PC-3 (cell line): ENCODE data around the gene FBF1. TPM values are rescaled to one million over a fixed set of nuclear protein-coding genes. Genes with fewer than 3 reads are reported as not detected.
"Not testable (repeated sequence)": the region's sequence is repeated elsewhere in the genome, so short reads cannot be mapped to it uniquely, and the experiment has no call there.

Experiments used
- ATAC-seq: fragments of 200-7000 bp; cut with Tn5 transposase; 2 replicates; pipeline ENCODE4 v1.9.1; 2020; ENCODE audit warnings: mild to moderate bottlenecking, moderate library complexity
- BruUV-seq: library from RNA; stranded (reverse); fragments of 400-500 nt; replicated peaks from 2 replicates; lab custom pipeline; 2021; lab: Mats Ljungman, UMichigan
- CTCF ChIA-PET: fragments of 300-600 bp; sonication (Branson Sonifier 250); formaldehyde crosslinking; loops from one replicate; lab custom pipeline; 2022; ENCODE audit warnings: antibody characterized with exemption; lab: Charles Lee
- POLR2A ChIA-PET: fragments of 300-600 bp; sonication (Branson Sonifier 250); formaldehyde crosslinking; loops from one replicate; lab custom pipeline; 2022; ENCODE audit warnings: antibody characterized with exemption; ENCODE audit not compliant: unreplicated experiment; lab: Charles Lee
- DNase-seq: peaks from one replicate; pipeline ENCODE4 v3.0.0-alpha.2; 2015
- H2AFZ ChIP-seq: fragments of 300-600 bp; sonication (generic); 2 replicates; pipeline ENCODE4 v1.6.0; 2016; ENCODE audit warnings: antibody characterized with exemption, low read length
- H3F3A ChIP-seq: fragments of 300-600 bp; sonication (generic); one replicate; pipeline ENCODE4 v1.6.0; 2017; ENCODE audit warnings: antibody characterized with exemption, low read length, control low read depth, mild to moderate bottlenecking; ENCODE audit not compliant: unreplicated experiment
- H3K27ac ChIP-seq: fragments of 300-600 bp; sonication (generic); 2 replicates; pipeline ENCODE4 v1.5.1; 2016; ENCODE audit warnings: mild to moderate bottlenecking, low read length
- H3K27me3 ChIP-seq: fragments of 300-600 bp; sonication (generic); 2 replicates; pipeline ENCODE4 v1.6.1; 2016; ENCODE audit warnings: low read length, mixed read lengths
- H3K36me3 ChIP-seq: fragments of 300-600 bp; sonication (generic); 2 replicates; pipeline ENCODE4 v1.6.1; 2016; ENCODE audit warnings: low read depth, mixed run types, low read length, mixed read lengths
- H3K4me1 ChIP-seq: fragments of 300-600 bp; sonication (generic); 2 replicates; pipeline ENCODE4 v1.5.1; 2016; ENCODE audit warnings: low read length; ENCODE audit not compliant: insufficient read depth
- H3K4me2 ChIP-seq: fragments of 300-600 bp; sonication (generic); 2 replicates; pipeline ENCODE4 v1.6.0; 2016; ENCODE audit warnings: low read length
- H3K4me3 ChIP-seq: fragments of 300-600 bp; sonication (generic); 2 replicates; pipeline ENCODE4 v1.5.1; 2016; ENCODE audit warnings: mild to moderate bottlenecking, low read length, mixed read lengths
- H3K79me2 ChIP-seq: fragments of 300-600 bp; sonication (generic); 2 replicates; pipeline ENCODE4 v1.6.1; 2017; ENCODE audit warnings: low read length, mixed read lengths
- H3K9ac ChIP-seq: fragments of 300-600 bp; sonication (generic); 2 replicates; pipeline ENCODE4 v1.6.0; 2016; ENCODE audit warnings: mild to moderate bottlenecking, low read length
- H3K9me2 ChIP-seq: fragments of 300-600 bp; sonication (generic); replicated peaks from 2 replicates; pipeline ENCODE4 v1.6.1; 2016; ENCODE audit warnings: mixed run types, low read length, mixed read lengths
- H3K9me3 ChIP-seq: fragments of 300-600 bp; sonication (generic); 2 replicates; pipeline ENCODE4 v1.6.1; 2016; ENCODE audit warnings: low read length, mixed read lengths
- H4K20me1 ChIP-seq: fragments of 300-600 bp; sonication (generic); 2 replicates; pipeline ENCODE4 v1.6.1; 2016; ENCODE audit warnings: low read length, mixed read lengths
- EZH2 ChIP-seq: fragments of 300-600 bp; sonication (generic); IDR thresholded peaks from one replicate; pipeline ENCODE4 v1.6.1; 2017; ENCODE audit warnings: antibody characterized with exemption, mild to moderate bottlenecking, low read length; ENCODE audit not compliant: unreplicated experiment
- EZH2phosphoT487 ChIP-seq: fragments of 300-600 bp; sonication (generic); IDR thresholded peaks from 2 replicates; pipeline ENCODE4 v1.6.1; 2018; ENCODE audit warnings: mild to moderate bottlenecking, antibody characterized with exemption, low read length, borderline replicate concordance
- intact Hi-C: fragments of 100-400 bp; cut with micrococcal nuclease; formaldehyde crosslinking; loops from 2 replicates; pipeline ENCODE4 v1.9.0; 2023
- total RNA-seq: library from RNA; depleted of rRNA; stranded (reverse); fragments of >200 nt; gene quantifications from 2 replicates; pipeline ENCODE4 v1.2.3, GENCODE V29; 2014
- TF ChIP-seq, protein P1 (sequence below): fragments of 300-600 bp; sonication (generic); conservative IDR thresholded peaks from 2 replicates; pipeline ENCODE4 v1.5.1; 2017; ENCODE audit warnings: antibody characterized with exemption, low read depth, mild to moderate bottlenecking, low read length

FBF1 gene
- total RNA-seq, 1 experiment from 2014 or later, result 39.2 TPM

DNA sequence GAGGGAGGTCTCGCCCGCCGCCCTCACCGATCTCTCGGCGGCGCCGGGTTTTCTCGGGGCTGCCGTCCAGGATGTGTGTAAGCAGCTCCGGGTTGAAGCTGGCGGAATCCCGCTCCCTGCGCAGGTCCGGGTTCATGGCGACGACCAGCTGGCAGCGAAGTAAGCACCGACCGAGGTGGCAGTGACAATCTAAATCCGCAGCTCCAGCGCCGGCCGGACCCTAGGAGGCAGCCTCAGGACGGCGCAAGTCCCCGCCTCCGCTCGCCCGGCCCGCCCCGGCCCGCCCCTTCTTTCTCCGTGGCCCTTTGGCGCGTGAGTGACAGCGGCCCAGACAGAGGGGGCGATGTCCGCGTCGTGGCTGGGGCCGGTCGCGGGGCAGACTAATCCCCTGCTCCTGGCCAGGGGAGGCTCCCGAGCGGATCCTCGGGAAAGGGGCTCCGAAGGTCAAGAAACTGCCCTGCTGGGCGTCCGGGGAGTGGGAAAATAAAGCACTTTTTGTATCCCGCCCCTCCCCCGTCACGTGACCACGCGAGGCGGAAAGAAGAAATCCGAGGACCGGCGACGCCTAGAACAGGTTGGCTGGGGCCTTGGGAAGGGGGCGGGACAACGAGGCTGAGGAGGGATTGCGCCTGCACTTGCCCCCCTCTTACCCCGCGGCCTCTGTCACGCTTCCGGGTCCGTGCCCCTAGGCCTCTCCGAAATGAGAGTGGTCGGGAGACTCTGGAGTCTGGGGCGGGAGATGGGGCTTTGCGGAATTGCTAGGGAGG is 38.3 kb upstream of the FBF1 start, which contains the start of the genes ACOX1 and TEN1:
TSS of gene ACOX1 (minus strand) at position 229 of the 767 bp plus-strand sequence. CDS start at position 136, 93 bp downstream.
TSS of gene TEN1 (plus strand) at position 303 of the 767 bp plus-strand sequence. CDS start 6,953 bp downstream, outside the sequence.
- peak within 1 kb of the TSS; percentile 82 for H3K27ac ChIP-seq
- no peaks in the 10 kb centered on the region for H3K9me3 ChIP-seq
- no peaks in the 10 kb centered on the region for H3K27me3 ChIP-seq
- ATAC-seq, result peak; percentile 93
- peak within 1 kb of the TSS; percentile 94 for H3K4me3 ChIP-seq
- DNase-seq, result peak; percentile 98
- peak within 1 kb of the TSS; percentile 63 for H2AFZ ChIP-seq
- H3K9ac ChIP-seq, result peak within 1 kb of the TSS; percentile 87
- H3K9me2 ChIP-seq, result no peaks in the 10 kb centered on the region
- peaks cover 7% of the 10 kb centered on the region; the same call in 1 of the 2 replicates for H3K36me3 ChIP-seq
- ChIA-PET POLR2A (interaction anchor here (0.6 to 0.8 kb wide), 7 partner anchors 10 to 322 kb away, joined by 3 to 7 read pairs (median 4); partner anchors contain the start of gene WBP2), CTCF (interaction anchor here (0.9 to 1.0 kb wide), 2 partner anchors 18 to 38 kb away, joined by 3 read pairs; partner anchors contain the start of gene FBF1)
- peaks cover 40% of the 10 kb centered on the region for H3K4me1 ChIP-seq
- H4K20me1 ChIP-seq, result no peaks in the 10 kb centered on the region
- no TSS peak for BruUV-seq
- intact Hi-C loops, result loop anchor here (1.0 to 2.0 kb wide), 3 partner anchors 20 to 74 kb away; partner anchors contain the start of gene FBF1
- TF ChIP-seq EZH2 (no peak), EZH2phosphoT487 (no peak)
- TF ChIP-seq, protein P1, sequence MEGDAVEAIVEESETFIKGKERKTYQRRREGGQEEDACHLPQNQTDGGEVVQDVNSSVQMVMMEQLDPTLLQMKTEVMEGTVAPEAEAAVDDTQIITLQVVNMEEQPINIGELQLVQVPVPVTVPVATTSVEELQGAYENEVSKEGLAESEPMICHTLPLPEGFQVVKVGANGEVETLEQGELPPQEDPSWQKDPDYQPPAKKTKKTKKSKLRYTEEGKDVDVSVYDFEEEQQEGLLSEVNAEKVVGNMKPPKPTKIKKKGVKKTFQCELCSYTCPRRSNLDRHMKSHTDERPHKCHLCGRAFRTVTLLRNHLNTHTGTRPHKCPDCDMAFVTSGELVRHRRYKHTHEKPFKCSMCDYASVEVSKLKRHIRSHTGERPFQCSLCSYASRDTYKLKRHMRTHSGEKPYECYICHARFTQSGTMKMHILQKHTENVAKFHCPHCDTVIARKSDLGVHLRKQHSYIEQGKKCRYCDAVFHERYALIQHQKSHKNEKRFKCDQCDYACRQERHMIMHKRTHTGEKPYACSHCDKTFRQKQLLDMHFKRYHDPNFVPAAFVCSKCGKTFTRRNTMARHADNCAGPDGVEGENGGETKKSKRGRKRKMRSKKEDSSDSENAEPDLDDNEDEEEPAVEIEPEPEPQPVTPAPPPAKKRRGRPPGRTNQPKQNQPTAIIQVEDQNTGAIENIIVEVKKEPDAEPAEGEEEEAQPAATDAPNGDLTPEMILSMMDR, result peak; percentile 45; the same call in 1 of the 2 replicates
- peak within 1 kb of the TSS; percentile 94 for H3K4me2 ChIP-seq
- peaks cover 65% of the 10 kb centered on the region for H3K79me2 ChIP-seq
- peaks cover 5% of the 10 kb centered on the region for H3F3A ChIP-seq

DNA sequence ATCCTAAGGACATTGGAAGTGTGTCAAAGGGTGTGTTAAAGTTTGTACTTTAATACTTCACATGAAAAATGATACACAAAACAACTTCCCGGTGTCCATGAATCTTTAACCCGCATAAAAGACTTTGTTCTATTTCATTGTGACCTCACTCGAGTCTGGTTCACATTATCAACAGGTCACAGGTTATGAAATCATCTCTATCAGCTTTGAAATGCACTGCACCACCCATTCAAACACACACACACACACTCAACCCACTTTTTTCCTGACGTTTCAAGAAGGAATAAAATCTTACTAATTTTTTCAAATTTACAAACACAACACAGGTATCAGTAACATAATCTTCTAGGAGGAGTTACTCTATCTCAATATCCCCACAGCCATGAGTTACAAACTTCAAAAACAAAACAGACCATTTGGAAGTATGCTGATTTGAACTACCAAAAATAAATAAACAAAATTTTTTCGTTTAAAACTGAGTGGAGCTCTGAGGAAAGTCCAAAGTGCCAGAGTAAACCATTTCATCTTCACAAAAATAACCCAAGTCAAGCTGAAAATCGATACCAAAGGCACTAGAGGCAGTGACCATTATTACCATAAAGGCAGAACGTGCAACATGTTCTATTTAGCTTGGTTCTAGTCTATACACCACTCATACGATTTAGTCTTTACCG is 35.5 kb upstream of the FBF1 start:
- H3K36me3 ChIP-seq, result peaks cover 13% of the 10 kb centered on the region; the same call in 1 of the 2 replicates
- no peak for DNase-seq
- peak overlapping the region; percentile 94 for H3K4me2 ChIP-seq
- peaks cover 33% of the 10 kb centered on the region for H3K4me1 ChIP-seq
- intact Hi-C loops, result no loop called here
- no peaks in the 10 kb centered on the region for H3F3A ChIP-seq
- H3K79me2 ChIP-seq, result peaks cover 83% of the 10 kb centered on the region
- no peak overlapping the region for H2AFZ ChIP-seq
- ChIA-PET POLR2A (no interaction called here), CTCF (no interaction called here)
- no peak overlapping the region for H3K27ac ChIP-seq
- peak overlapping the region; percentile 45 for H3K4me3 ChIP-seq
- TSS peak; percentile 1 for BruUV-seq
- ATAC-seq, result no peak
- no peaks in the 10 kb centered on the region for H3K9me3 ChIP-seq
- no peak for TF ChIP-seq EZH2phosphoT487
- no peaks in the 10 kb centered on the region for H3K9me2 ChIP-seq
- H3K9ac ChIP-seq, result peak overlapping the region; percentile 2; the same call in 1 of the 2 replicates
- no peaks in the 10 kb centered on the region for H4K20me1 ChIP-seq
- no peaks in the 10 kb centered on the region for H3K27me3 ChIP-seq

DNA sequence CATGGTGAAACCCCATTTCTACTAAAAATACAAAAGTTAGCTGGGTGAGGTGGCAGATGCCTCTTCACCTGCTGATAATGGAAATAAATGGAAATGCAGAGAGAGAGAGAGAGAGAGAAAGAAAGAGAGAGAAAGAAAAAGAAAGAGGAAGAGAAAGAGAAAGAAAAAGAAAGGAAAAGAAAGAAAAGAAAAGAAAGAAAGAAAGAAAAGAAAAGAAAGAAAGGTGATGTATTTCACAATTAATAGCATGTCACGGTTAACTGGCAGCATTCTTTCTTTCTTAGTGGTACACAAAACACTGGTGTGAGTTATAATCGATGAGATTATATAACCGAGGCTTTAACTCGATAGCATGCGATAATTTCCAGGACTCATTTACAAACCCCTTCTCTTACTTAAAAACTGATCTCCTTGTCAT is 34.9 kb upstream of the FBF1 start:
- no peaks in the 10 kb centered on the region for H3K9me2 ChIP-seq
- no TSS peak for BruUV-seq
- peaks cover under 1% of the 10 kb centered on the region for H3F3A ChIP-seq
- H3K4me2 ChIP-seq, result peak overlapping the region; percentile 94
- no peaks in the 10 kb centered on the region for H3K27me3 ChIP-seq
- intact Hi-C loops, result no loop called here
- POLR2A ChIA-PET, result no interaction called here
- 0 out of 2 replicates have a peak, but pooled peaks cover under 1% of the 10 kb centered on the region for H4K20me1 ChIP-seq
- peak overlapping the region; percentile 2; the same call in 1 of the 2 replicates for H3K9ac ChIP-seq
- peaks cover 82% of the 10 kb centered on the region for H3K79me2 ChIP-seq
- no peak overlapping the region for H2AFZ ChIP-seq
- H3K4me3 ChIP-seq, result peak overlapping the region; percentile 45
- no peak overlapping the region for H3K27ac ChIP-seq
- DNase-seq, result no peak
- no peak for TF ChIP-seq EZH2
- TF ChIP-seq, protein P1, result no peak
- peaks cover 34% of the 10 kb centered on the region for H3K4me1 ChIP-seq
- H3K9me3 ChIP-seq, result no peaks in the 10 kb centered on the region
- no peak for ATAC-seq
- H3K36me3 ChIP-seq, result peaks cover 16% of the 10 kb centered on the region; the same call in 1 of the 2 replicates
- CTCF ChIA-PET, result no interaction called here

DNA sequence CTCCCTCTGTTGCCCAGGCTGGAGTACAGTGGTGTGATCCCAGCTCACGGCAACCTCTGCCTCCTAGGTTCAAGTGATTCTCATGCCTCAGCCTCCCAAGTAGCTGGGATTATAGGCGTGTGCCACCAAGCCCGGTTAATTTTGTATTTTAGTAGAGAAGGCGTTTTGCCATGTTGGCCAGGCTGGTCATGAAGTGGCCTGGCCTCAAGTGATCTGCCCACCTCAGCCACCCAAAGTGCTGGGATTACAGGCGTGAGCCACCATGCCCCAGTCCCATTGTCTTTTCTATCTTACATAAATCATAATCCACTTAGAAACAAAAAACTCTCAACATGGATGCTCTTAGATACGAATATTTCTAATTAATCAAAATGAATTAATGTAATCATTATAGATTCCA is 34.3 kb upstream of the FBF1 start:
- peaks cover 34% of the 10 kb centered on the region for H3K4me1 ChIP-seq
- BruUV-seq, H3F3A ChIP-seq, H3K4me2 ChIP-seq, intact Hi-C loops, H4K20me1 ChIP-seq, ATAC-seq, CTCF ChIA-PET, H2AFZ ChIP-seq, H3K4me3 ChIP-seq, DNase-seq, H3K9me2 ChIP-seq, H3K27me3 ChIP-seq, H3K27ac ChIP-seq, H3K9me3 ChIP-seq, POLR2A ChIA-PET, H3K9ac ChIP-seq: not testable (repeated sequence)
- peaks cover 79% of the 10 kb centered on the region for H3K79me2 ChIP-seq
- peaks cover 16% of the 10 kb centered on the region; the same call in 1 of the 2 replicates for H3K36me3 ChIP-seq
